Esophagus squamous epithelium (tissue), 5 donors: ENCODE data around the gene SCART1. TPM values are rescaled to one million over a fixed set of nuclear protein-coding genes. Genes with fewer than 3 reads are reported as not detected.

ENCODE experiments used
- DNase-seq: peaks from one replicate; lab custom pipeline; 2025; lab: John Stamatoyannopoulos, UW
- H3K27ac ChIP-seq, 4 donors: fragments of 200-600 bp; sonication (generic); one replicate each; pipeline ENCODE4 v1.5.1; 2016 to 2019; ENCODE audit warnings: mild to moderate bottlenecking in 1 of 4
- H3K27me3 ChIP-seq, 4 donors: fragments of 200-600 bp; sonication (generic); 1 replicate in 3 of 4; 2 replicates in 1 of 4; pipeline versions ENCODE4 v1.5.1 to v1.6.0; 2017 to 2021; ENCODE audit warnings: antibody characterized with exemption in 1 of 4
- H3K36me3 ChIP-seq, 3 donors: fragments of 200-600 bp; sonication (generic); one replicate each; pipeline ENCODE4 v1.5.1; 2016 to 2019
- H3K4me1 ChIP-seq, 3 donors: fragments of 200-600 bp; sonication (generic); one replicate each; pipeline ENCODE4 v1.5.1; 2017 to 2019
- H3K4me3 ChIP-seq, 4 donors: fragments of 200-600 bp; sonication (generic); 1 replicate in 3 of 4; 2 replicates in 1 of 4; pipeline ENCODE4 v1.5.1; 2016 to 2019; ENCODE audit warnings: mild to moderate bottlenecking in 2 of 4, moderate library complexity in 1 of 4
- H3K9me3 ChIP-seq, 3 donors: fragments of 200-600 bp; sonication (generic); one replicate each; pipeline ENCODE4 v1.5.1; 2016 to 2019
- POLR2A ChIP-seq, 4 donors: fragments of 450-650 bp; IDR thresholded peaks; one replicate each; pipeline ENCODE4 v1.6.1; 2017; ENCODE audit warnings: antibody characterized with exemption in 4 of 4, mild to moderate bottlenecking in 4 of 4, moderate library complexity in 3 of 4
- WGBS, 2 donors: methylation state at CpG; one replicate each; pipeline ENCODE4 v1.1.5; 2018; 5-methylcytosine and 5-hydroxymethylcytosine counted together
- intact Hi-C: fragments of 100-400 bp; cut with DNase I; formaldehyde crosslinking; loops from one replicate; pipeline ENCODE4 v1.15.0; 2022
- total RNA-seq, 4 donors: library from RNA; depleted of rRNA; stranded (reverse); fragments of >200 nt; gene quantifications; one replicate each; pipeline ENCODE4 v1.1.0, GENCODE V29; 2016
- TF ChIP-seq, protein P1 (sequence below), 6 experiments: fragments of 450-650 bp in 4 of 6; fragments of 200-600 bp in 2 of 6; sonication (generic) in 2 of 6; IDR thresholded peaks; one replicate each; pipeline ENCODE4 v1.5.1; 2016 to 2019; ENCODE audit warnings: antibody characterized with exemption in 6 of 6, mild to moderate bottlenecking in 4 of 6, moderate library complexity in 4 of 6
- donor health status: DM: yes; HTN: yes; CAD: no.

Gene SCART1
- total RNA-seq, 4 donors from 2014 or later: 0.06 to 2.5 (median 0.35) TPM

DNA sequence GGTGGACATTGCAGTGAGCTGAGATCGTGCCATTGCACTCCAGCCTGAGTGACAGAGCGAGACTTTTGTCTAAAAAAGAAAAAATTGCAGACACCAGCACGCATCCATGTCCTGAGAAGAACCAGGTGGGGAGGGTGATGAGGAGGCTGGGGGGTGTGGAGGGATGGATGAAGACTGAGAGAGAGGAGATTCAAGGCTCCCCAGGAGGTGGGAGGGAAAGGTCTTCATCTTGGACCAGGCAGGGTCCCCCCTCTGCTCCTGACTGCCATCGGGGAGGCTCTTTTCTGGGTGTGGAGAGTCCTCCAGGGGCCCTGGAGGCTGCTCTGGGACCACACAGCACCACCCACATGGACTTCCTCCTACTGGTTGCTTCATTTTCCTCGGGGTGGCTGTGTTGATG lies 1.5 kb downstream of the SCART1 start:
- H3K4me3 ChIP-seq: no peak overlapping the region
- H3K27ac ChIP-seq: no peak overlapping the region
- no peaks in the 10 kb centered on the region for H3K27me3 ChIP-seq
- no peaks in the 10 kb centered on the region for H3K9me3 ChIP-seq
- 84 to 86% methylated on average over 4 to 5 of the region's 5 CpGs for WGBS, 2 donors
- TF ChIP-seq, protein P1, sequence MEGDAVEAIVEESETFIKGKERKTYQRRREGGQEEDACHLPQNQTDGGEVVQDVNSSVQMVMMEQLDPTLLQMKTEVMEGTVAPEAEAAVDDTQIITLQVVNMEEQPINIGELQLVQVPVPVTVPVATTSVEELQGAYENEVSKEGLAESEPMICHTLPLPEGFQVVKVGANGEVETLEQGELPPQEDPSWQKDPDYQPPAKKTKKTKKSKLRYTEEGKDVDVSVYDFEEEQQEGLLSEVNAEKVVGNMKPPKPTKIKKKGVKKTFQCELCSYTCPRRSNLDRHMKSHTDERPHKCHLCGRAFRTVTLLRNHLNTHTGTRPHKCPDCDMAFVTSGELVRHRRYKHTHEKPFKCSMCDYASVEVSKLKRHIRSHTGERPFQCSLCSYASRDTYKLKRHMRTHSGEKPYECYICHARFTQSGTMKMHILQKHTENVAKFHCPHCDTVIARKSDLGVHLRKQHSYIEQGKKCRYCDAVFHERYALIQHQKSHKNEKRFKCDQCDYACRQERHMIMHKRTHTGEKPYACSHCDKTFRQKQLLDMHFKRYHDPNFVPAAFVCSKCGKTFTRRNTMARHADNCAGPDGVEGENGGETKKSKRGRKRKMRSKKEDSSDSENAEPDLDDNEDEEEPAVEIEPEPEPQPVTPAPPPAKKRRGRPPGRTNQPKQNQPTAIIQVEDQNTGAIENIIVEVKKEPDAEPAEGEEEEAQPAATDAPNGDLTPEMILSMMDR (IDR thresholded peaks at IDR 0.05): no peak
- TF ChIP-seq POLR2A (IDR thresholded peaks at IDR 0.05): no peak
- peaks cover 0 to 5% (median 0%) of the 10 kb centered on the region in 3 donors for H3K36me3 ChIP-seq
- no peaks in the 10 kb centered on the region for H3K4me1 ChIP-seq
- intact Hi-C loops: no loop called here
- DNase-seq: no peak

DNA sequence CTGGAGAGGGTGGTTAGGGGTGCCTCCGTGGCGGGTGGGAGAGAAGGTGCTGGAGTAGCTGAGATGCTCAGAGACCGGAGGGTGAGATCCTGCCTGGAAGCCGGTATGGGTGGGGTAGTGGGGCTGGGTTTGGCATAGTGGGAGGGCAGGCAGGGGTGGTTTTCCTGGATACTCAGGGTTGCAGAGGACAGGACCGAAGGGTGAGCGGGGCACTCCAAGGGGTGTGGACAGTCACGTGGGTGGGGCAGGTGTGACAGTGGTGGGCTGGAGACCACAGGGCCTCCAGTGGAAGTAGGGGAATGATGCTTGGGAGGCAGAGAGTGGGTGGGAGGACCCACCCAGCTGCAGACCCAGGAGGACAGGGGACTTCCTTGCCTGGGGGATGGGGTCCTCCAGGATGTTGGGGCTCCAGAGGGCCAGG lies 1.9 kb downstream of the SCART1 start:
- intact Hi-C loops: no loop called here
- H3K36me3 ChIP-seq: peaks cover 0 to 5% (median 0%) of the 10 kb centered on the region in 3 donors
- H3K9me3 ChIP-seq: no peaks in the 10 kb centered on the region
- TF ChIP-seq POLR2A (IDR thresholded peaks at IDR 0.05): no peak
- TF ChIP-seq, protein P1 (IDR thresholded peaks at IDR 0.05): no peak
- H3K27ac ChIP-seq: no peak overlapping the region
- WGBS, 2 donors: 82 to 100% methylated on average over 1 to 4 of the region's 7 CpGs
- no peaks in the 10 kb centered on the region for H3K4me1 ChIP-seq
- no peaks in the 10 kb centered on the region for H3K27me3 ChIP-seq
- H3K4me3 ChIP-seq: no peak overlapping the region
- no peak for DNase-seq

DNA sequence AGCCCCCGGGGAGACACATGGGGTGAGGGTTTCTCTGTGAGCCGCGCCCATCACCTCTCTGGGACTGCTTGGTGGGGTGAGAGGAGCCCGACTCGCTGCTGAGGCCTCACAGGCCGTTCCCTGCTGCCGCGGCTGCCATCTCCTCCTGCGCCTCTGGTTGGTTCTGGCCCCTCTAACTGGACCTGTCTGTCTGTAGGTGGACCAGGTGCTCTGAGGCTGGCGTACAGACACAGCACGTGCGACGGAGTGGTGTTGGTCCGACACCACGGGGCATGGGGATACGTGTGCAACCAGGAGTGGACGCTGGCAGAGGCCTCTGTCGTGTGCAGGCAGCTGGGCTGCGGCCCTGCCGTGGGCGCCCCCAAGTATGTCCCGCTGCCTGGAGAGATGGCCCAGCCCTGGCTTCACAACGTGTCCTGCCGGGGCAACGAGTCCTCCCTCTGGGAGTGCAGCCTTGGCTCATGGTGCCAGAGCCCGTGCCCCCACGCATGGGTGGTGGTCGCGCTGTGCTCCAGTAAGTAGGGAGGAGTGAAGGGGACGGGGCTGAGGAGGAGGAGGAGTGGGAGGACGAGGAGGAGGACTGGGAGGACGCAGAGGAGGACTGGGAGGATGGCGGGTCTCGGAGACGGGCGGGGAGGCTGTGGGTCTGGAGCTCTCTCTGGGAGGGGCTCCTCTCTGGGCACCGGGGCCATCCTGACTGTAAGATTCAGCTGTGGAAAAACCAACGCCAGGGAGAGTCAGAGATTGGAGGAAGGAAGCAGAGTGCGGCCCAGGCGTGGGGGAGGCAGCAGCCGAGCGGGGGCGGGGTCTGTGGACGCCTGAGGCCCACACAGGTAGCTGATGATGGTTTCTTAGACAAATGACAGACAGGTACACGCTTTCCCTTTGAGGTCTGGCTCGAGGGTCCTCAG lies 2.6 kb downstream of the SCART1 start:
- Histone ChIP-seq H3K27ac (no peak overlapping the region), H3K4me1 (no peaks in the 10 kb centered on the region), H3K36me3 (peaks cover 0 to 5% (median 0%) of the 10 kb centered on the region in 3 donors), H3K4me3 (no peak overlapping the region), H3K27me3 (no peaks in the 10 kb centered on the region), H3K9me3 (no peaks in the 10 kb centered on the region)
- no peak for DNase-seq
- WGBS, 2 donors: 84 to 87% methylated on average over 25 to 27 of the region's 46 CpGs
- no peak for TF ChIP-seq POLR2A (IDR thresholded peaks at IDR 0.05)
- TF ChIP-seq, protein P1 (IDR thresholded peaks at IDR 0.05): no peak
- intact Hi-C loops: no loop called here

DNA sequence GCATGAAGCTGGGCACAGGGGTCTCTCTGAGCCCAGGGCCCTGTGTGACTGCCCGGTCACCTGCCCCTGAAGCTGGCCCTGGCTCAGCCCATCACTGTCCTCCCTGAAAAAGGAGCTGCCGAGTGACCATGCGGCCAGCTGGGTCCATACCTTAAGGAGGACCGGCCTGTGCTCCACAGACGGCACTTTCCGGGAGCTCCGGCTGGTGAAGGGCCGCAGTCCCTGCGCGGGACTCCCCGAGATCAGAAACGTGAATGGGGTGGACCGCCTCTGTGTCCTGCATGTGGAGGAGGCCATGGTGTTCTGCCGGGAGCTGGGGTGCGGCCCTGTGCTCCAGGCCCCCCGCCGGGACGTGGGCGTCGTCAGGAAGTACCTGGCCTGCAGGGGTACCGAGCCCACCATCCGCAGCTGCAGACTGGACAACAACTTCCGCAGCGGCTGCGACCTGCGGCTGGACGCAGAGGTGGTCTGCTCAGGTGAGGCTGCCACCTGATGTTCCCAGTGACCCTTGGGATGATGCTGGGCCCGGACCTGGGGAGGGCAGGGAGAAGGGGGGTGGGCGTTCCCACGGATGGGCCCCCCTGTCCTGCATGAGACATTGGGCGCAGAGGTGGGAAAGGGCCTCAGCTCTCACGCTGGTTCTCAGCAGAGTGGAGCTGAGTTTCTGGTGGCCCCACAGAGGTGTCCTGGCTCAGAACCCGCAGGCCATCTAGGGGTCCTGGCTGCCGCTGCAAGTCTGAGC lies 3.5 kb downstream of the SCART1 start:
- Histone ChIP-seq H3K4me3 (no peak overlapping the region), H3K27ac (no peak overlapping the region), H3K27me3 (no peaks in the 10 kb centered on the region), H3K9me3 (no peaks in the 10 kb centered on the region), H3K4me1 (no peaks in the 10 kb centered on the region), H3K36me3 (peaks cover 0 to 5% (median 0%) of the 10 kb centered on the region in 3 donors)
- no peak for DNase-seq
- TF ChIP-seq POLR2A (IDR thresholded peaks at IDR 0.05): no peak
- TF ChIP-seq, protein P1 (IDR thresholded peaks at IDR 0.05): no peak
- intact Hi-C loops: no loop called here
- 86 to 95% methylated on average over 2 to 9 of the region's 34 CpGs for WGBS, 2 donors
